ENCODE measurements around the gene CAPN3.

- TF ChIP-seq POU2F2 (IDR thresholded peaks at IDR 0.05; ENCODE audit: low read depth, low read length) (no peak), POLR2A (IDR thresholded peaks at IDR 0.05; ENCODE audit: low read depth, low read length) (no peak), POLR2AphosphoS5 (IDR thresholded peaks at IDR 0.05; ENCODE audit: low read depth, low read length) (no peak), SPI1 (IDR thresholded peaks at IDR 0.05; ENCODE audit: low read depth, low read length) (no peak), PAX5 (IDR thresholded peaks at IDR 0.05; ENCODE audit: insufficient read depth, low read length, severe bottlenecking) (no peak)
These were observed 62.1 kb downstream of the CAPN3 start for GRCh38 chr15:42421376-42421775.

Data from GM12891 (cell line).